ENCODE results near the gene U2AF2. TPM values are rescaled to one million over a fixed set of nuclear protein-coding genes. Genes with fewer than 3 reads are reported as not detected.

U2AF2 gene
- total and polyA plus RNA-seq, 2 experiments from 2014 or later: 16.1 to 99.6 TPM

GRCh38 chr19:55635856-55636440 lies 18.9 kb upstream of the U2AF2 start:
- H3K9me2 ChIP-seq (replicated peaks; ENCODE audit: insufficient read depth): no peaks in the 10 kb centered on the region
- H3K36me3 ChIP-seq (replicated peaks; ENCODE audit: insufficient read depth, low read depth): no peaks in the 10 kb centered on the region
- WGBS (ENCODE audit: low lambda C conversion rate, missing lambda C conversion rate): 78% methylated on average over 7 of the region's 7 CpGs
- TF ChIP-seq CTCF (IDR thresholded peaks at IDR 0.05; ENCODE audit: poor library complexity): no peak
- no peak for TF ChIP-seq EZH2phosphoT487 (IDR thresholded peaks at IDR 0.05; ENCODE audit: low read depth, severe bottlenecking, unreplicated experiment)
- no peak for TF ChIP-seq EZH2 (IDR thresholded peaks at IDR 0.05; ENCODE audit: borderline replicate concordance)
- H4K20me1 ChIP-seq (ENCODE audit: insufficient read depth, poor library complexity, severe bottlenecking): no peaks in the 10 kb centered on the region
- peaks cover 59% of the 10 kb centered on the region for H3K79me2 ChIP-seq
- peak overlapping the region; percentile 96 for H3K27ac ChIP-seq
- H2AFZ ChIP-seq: no peak overlapping the region
- DNase-seq (ENCODE audit: low spot score): no peak
- H3K27me3 ChIP-seq: no peaks in the 10 kb centered on the region
- H3K9me3 ChIP-seq (ENCODE audit: low read depth): no peaks in the 10 kb centered on the region
- peaks cover 18% of the 10 kb centered on the region for H3K4me1 ChIP-seq (ENCODE audit: insufficient read depth)
- peak overlapping the region; percentile 90 for H3K4me2 ChIP-seq
- H3K4me3 ChIP-seq: peak overlapping the region; percentile 72

- peaks cover 59% of the 10 kb centered on the region for H3K79me2 ChIP-seq
- H3K27ac ChIP-seq: no peak overlapping the region
- H3K27me3 ChIP-seq: no peaks in the 10 kb centered on the region
- no peak overlapping the region for H2AFZ ChIP-seq
- 92% methylated on average over 4 of the region's 4 CpGs for WGBS (ENCODE audit: low lambda C conversion rate, missing lambda C conversion rate)
- H3K4me1 ChIP-seq (ENCODE audit: insufficient read depth): peaks cover 18% of the 10 kb centered on the region
- peak overlapping the region; percentile 90 for H3K4me2 ChIP-seq
- DNase-seq (ENCODE audit: low spot score): no peak
- H4K20me1 ChIP-seq (ENCODE audit: insufficient read depth, poor library complexity, severe bottlenecking): no peaks in the 10 kb centered on the region
- H3K9me3 ChIP-seq (ENCODE audit: low read depth): no peaks in the 10 kb centered on the region
- TF ChIP-seq EZH2 (IDR thresholded peaks at IDR 0.05; ENCODE audit: borderline replicate concordance) (no peak), EZH2phosphoT487 (IDR thresholded peaks at IDR 0.05; ENCODE audit: low read depth, severe bottlenecking, unreplicated experiment) (no peak), CTCF (IDR thresholded peaks at IDR 0.05; ENCODE audit: poor library complexity) (no peak)
- H3K4me3 ChIP-seq: no peak overlapping the region
- H3K36me3 ChIP-seq (replicated peaks; ENCODE audit: insufficient read depth, low read depth): no peaks in the 10 kb centered on the region
- H3K9me2 ChIP-seq (replicated peaks; ENCODE audit: insufficient read depth): no peaks in the 10 kb centered on the region
Measured at GRCh38 chr19:55636723-55637122, 18.1 kb upstream of the U2AF2 start.

- Histone ChIP-seq H3K9me3 (ENCODE audit: low read depth) (no peaks in the 10 kb centered on the region), H3K36me3 (replicated peaks; ENCODE audit: insufficient read depth, low read depth) (no peaks in the 10 kb centered on the region), H3K4me3 (no peak overlapping the region), H3K4me2 (no peak overlapping the region), H2AFZ (no peak overlapping the region), H3K27me3 (no peaks in the 10 kb centered on the region), H3K9me2 (replicated peaks; ENCODE audit: insufficient read depth) (no peaks in the 10 kb centered on the region), H4K20me1 (ENCODE audit: insufficient read depth, poor library complexity, severe bottlenecking) (no peaks in the 10 kb centered on the region), H3K27ac (no peak overlapping the region), H3K79me2 (peaks cover 64% of the 10 kb centered on the region), H3K4me1 (ENCODE audit: insufficient read depth) (peaks cover 18% of the 10 kb centered on the region)
- WGBS (ENCODE audit: low lambda C conversion rate, missing lambda C conversion rate): 87% methylated on average over 11 of the region's 11 CpGs
- TF ChIP-seq EZH2phosphoT487 (IDR thresholded peaks at IDR 0.05; ENCODE audit: low read depth, severe bottlenecking, unreplicated experiment) (no peak), EZH2 (IDR thresholded peaks at IDR 0.05; ENCODE audit: borderline replicate concordance) (no peak), CTCF (IDR thresholded peaks at IDR 0.05; ENCODE audit: poor library complexity) (no peak)
- no peak for DNase-seq (ENCODE audit: low spot score)
Measured at GRCh38 chr19:55637534-55637933, 17.3 kb upstream of the U2AF2 start.

All from hepatocyte (in vitro differentiated cells).